NB4 (cell line): ENCODE measurements around the gene NFATC2.

ENCODE experiments used
- CTCF ChIP-seq: IDR thresholded peaks from one replicate; pipeline ENCODE4 v1.5.1; 2012; ENCODE audit warnings: low read depth, low read length
- MYC ChIP-seq: IDR thresholded peaks from 2 replicates; pipeline ENCODE4 v1.6.1; 2011; ENCODE audit warnings: low read depth, low read length
- POLR2A ChIP-seq: IDR thresholded peaks from 2 replicates; pipeline ENCODE4 v1.6.1; 2011; ENCODE audit warnings: mild to moderate bottlenecking; ENCODE audit not compliant: insufficient read length; ENCODE audit errors: extremely low read depth

DNA sequence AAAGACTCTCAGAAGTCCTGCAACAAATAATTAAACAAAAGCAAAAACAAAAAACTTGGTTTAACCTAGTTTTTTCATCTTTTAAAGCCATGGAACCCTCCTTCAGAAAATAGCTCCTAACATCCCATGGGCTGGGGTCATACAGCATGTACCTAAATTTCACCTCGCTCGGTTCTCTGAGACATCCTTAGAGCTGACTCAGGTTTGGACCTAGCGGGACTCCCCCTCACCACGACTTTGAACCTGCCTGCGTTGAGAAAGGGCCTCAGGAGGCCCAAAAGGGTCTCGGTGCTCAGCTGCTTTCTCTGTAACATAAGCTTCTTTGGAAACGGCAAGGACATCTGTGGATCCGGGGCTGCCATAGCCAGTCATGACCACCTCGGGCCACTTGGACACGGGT lies 112.8 kb downstream of the NFATC2 start:
- no peak for TF ChIP-seq CTCF
- no peak for TF ChIP-seq MYC
- TF ChIP-seq POLR2A = no peak
